ENCODE results near the gene RNF213. TPM values are rescaled to one million over a fixed set of nuclear protein-coding genes. Genes with fewer than 3 reads are reported as not detected.

The RNF213 gene
- total RNA-seq, 4 donors from 2014 or later = 113 to 174 (median 159) TPM

DNA sequence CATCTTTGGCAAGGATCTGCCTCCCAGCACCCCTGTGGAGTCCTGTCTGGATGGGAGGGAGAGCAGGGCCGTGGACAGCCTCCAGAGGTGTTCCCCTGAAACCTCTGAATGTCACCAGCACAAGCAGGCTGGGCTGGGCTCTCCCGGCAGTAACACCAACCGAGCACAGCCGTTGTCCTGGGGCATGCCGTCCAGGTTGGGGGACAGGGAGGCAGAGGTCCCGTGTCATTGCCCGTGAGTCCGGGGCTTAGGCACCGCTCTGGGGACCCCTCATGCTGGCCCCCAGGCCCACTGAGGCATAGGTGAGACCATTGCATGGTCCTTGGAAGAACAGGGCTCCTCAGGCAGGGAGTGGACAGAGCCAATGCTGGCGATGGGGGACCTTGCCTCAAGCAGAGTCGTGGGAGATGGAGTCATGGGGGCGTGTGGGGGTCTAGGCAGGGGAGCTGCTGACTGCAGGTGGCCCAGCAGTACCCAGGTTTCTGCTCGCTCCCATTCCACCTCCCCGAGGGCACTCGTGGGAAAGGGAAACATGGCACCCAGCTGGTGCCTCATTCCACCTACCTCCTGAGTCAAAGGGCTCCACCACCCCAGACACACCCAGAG lies 171.8 kb downstream of the RNF213 start:
- Histone ChIP-seq H3K27me3 (no peaks in the 10 kb centered on the region), H3K27ac (no peak overlapping the region), H3K4me1 (no peaks in the 10 kb centered on the region), H3K9me3 (no peaks in the 10 kb centered on the region), H3K36me3 (no peaks in the 10 kb centered on the region), H3K4me3 (no peak overlapping the region)
- no peak for DNase-seq
- TF ChIP-seq EP300 (IDR thresholded peaks at IDR 0.05; ENCODE audit: low read depth) = no peak
- no peak for TF ChIP-seq POLR2AphosphoS5 (IDR thresholded peaks at IDR 0.05)
- TF ChIP-seq, protein P1, sequence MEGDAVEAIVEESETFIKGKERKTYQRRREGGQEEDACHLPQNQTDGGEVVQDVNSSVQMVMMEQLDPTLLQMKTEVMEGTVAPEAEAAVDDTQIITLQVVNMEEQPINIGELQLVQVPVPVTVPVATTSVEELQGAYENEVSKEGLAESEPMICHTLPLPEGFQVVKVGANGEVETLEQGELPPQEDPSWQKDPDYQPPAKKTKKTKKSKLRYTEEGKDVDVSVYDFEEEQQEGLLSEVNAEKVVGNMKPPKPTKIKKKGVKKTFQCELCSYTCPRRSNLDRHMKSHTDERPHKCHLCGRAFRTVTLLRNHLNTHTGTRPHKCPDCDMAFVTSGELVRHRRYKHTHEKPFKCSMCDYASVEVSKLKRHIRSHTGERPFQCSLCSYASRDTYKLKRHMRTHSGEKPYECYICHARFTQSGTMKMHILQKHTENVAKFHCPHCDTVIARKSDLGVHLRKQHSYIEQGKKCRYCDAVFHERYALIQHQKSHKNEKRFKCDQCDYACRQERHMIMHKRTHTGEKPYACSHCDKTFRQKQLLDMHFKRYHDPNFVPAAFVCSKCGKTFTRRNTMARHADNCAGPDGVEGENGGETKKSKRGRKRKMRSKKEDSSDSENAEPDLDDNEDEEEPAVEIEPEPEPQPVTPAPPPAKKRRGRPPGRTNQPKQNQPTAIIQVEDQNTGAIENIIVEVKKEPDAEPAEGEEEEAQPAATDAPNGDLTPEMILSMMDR (IDR thresholded peaks at IDR 0.05) = no peak
- no peak for TF ChIP-seq POLR2A (IDR thresholded peaks at IDR 0.05)
- WGBS, 2 donors (ENCODE audit: low coverage in 1 of 2) = 74% methylated on average over 15 of the region's 15 CpGs; no CpG with 5 or more reads in 1 of the 2 donors
- in situ Hi-C loops (cut with MboI; ENCODE audit: low pct_ligation_motif_present in 1 of 4, low pct_unique_long_range_greater_than_20kb in 1 of 4, low sequenced_read_pairs in 3 of 4) (loop anchor here in 2 of 4 donors (10.0 to 25.0 kb wide), 2 partner anchors 430 to 552 kb away; no protein-coding TSS in a partner anchor), intact Hi-C loops (cut with DNase I; ENCODE audit: low total_unique reads) (no loop called here)

DNA sequence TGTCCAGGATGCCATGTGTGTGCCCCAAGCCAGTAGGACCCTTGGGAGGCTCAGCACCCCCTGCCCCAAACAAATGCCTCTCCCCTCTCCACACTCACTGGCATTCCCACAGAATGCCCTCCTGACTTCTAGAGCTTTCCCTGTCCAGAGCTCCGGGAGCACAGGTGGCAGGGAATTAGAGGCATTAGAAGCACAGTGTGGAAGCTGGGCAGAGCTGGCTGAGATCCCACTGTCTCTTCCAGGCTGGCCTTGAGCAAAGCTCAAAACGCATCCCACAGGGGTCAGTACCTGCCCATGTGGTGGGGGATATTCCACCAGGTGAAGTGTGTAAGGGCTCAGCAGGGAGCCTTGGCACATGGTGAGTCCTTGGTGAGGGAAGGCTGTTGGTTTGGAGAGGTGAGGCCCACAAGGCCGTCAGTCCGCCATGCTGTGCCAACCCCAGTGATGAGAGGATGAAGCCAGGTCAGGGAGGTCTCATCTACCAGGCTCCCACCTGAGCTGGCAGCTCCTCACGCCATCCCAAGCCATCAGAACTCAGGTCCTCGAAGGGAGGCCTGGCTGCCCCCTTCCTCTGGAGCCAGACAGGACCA lies 172.4 kb downstream of the RNF213 start:
- Histone ChIP-seq H3K27ac (no peak overlapping the region), H3K9me3 (no peaks in the 10 kb centered on the region), H3K27me3 (no peaks in the 10 kb centered on the region), H3K36me3 (no peaks in the 10 kb centered on the region), H3K4me3 (no peak overlapping the region), H3K4me1 (no peaks in the 10 kb centered on the region)
- in situ Hi-C loops (cut with MboI; ENCODE audit: low pct_ligation_motif_present in 1 of 4, low pct_unique_long_range_greater_than_20kb in 1 of 4, low sequenced_read_pairs in 3 of 4) = loop anchor here in 2 of 4 donors (10.0 to 25.0 kb wide), 2 partner anchors 429 to 552 kb away; no protein-coding TSS in a partner anchor
- TF ChIP-seq EP300 (IDR thresholded peaks at IDR 0.05; ENCODE audit: low read depth) (no peak), POLR2AphosphoS5 (IDR thresholded peaks at IDR 0.05) (no peak), POLR2A (IDR thresholded peaks at IDR 0.05) (no peak)
- TF ChIP-seq, protein P1 (IDR thresholded peaks at IDR 0.05) = no peak
- intact Hi-C loops (cut with DNase I; ENCODE audit: low total_unique reads) = no loop called here
- WGBS, 2 donors (ENCODE audit: low coverage in 1 of 2) = 82% methylated on average over 6 of the region's 6 CpGs; no CpG with 5 or more reads in 1 of the 2 donors
- no peak for DNase-seq

DNA sequence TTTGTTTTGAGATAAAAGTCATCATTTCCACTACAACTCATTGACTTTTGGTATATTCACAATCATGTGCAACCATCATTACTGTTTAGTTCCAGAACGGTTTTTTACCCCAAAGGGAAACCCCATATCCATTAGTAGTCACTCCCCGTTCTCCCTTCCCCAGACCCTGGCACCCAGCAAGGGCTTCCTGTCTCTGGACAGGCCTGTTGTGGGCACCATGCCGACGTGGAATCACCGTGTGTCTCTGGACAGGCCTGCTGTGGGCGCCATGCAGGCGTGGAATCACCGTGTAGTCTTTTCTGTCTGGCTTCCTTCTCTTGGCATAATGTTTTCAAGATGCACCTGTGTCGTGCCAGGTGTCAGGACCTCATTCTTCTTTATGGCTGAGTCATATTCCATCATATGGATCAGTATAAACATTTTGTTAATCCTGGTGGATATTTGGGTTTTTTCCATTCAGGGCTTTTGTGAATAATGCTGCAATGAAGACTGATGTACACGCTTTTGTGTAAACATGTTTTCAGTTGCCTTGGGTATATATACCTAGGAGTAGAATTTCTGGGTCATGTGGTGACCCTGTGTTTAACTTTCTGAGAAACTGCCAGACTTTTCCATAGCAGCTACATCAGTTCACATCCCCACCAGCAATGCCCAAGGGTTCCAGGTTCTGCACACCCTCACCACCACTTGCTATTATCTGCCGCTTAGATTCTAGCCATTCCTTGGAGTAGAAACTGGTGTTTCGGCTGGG lies 173.4 kb downstream of the RNF213 start:
- Histone ChIP-seq H3K4me1 (no peaks in the 10 kb centered on the region), H3K36me3 (no peaks in the 10 kb centered on the region), H3K4me3 (no peak overlapping the region), H3K27me3 (no peaks in the 10 kb centered on the region), H3K27ac (no peak overlapping the region), H3K9me3 (no peaks in the 10 kb centered on the region)
- intact Hi-C loops (cut with DNase I; ENCODE audit: low total_unique reads) (no loop called here), in situ Hi-C loops (cut with MboI; ENCODE audit: low pct_ligation_motif_present in 1 of 4, low pct_unique_long_range_greater_than_20kb in 1 of 4, low sequenced_read_pairs in 3 of 4) (loop anchor here in 2 of 4 donors (10.0 to 25.0 kb wide), 2 partner anchors 428 to 551 kb away; no protein-coding TSS in a partner anchor)
- 72 to 76% methylated on average over 12 of the region's 12 CpGs for WGBS, 2 donors (ENCODE audit: low coverage in 1 of 2)
- DNase-seq = no peak
- TF ChIP-seq POLR2A (IDR thresholded peaks at IDR 0.05) (no peak), EP300 (IDR thresholded peaks at IDR 0.05; ENCODE audit: low read depth) (no peak), POLR2AphosphoS5 (IDR thresholded peaks at IDR 0.05) (no peak)
- TF ChIP-seq, protein P1 (IDR thresholded peaks at IDR 0.05) = no peak

DNA sequence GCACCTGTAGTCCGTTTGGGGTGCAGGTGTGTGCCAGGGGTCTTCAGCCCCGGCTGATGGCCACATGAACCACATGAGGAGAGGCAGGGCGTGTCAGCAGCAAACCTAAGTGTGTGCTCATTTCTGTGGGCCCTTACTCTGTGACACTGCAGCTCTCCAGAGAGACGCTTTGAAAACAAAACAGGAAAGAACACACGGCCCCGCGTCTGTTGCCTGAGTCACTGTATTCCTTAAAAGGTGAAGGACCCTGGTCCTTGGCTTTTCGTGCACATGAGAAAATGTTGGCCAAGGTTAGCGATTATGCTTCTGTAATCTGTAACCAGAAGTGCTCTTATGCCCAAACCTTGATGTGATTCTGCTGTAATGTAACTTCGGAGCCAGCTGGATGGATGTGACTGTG lies 176.9 kb downstream of the RNF213 start:
- 75 to 82% methylated on average over 6 to 10 of the region's 10 CpGs for whole genome bisulfite sequencing, 2 donors (ENCODE audit: low coverage in 1 of 2)
- Histone ChIP-seq H3K9me3 (no peaks in the 10 kb centered on the region), H3K4me3 (no peak overlapping the region), H3K36me3 (no peaks in the 10 kb centered on the region), H3K27ac (no peak overlapping the region), H3K4me1 (no peaks in the 10 kb centered on the region), H3K27me3 (no peaks in the 10 kb centered on the region)
- no peak for DNase-seq
- no peak for TF ChIP-seq POLR2AphosphoS5 (IDR thresholded peaks at IDR 0.05)
- no peak for TF ChIP-seq EP300 (IDR thresholded peaks at IDR 0.05; ENCODE audit: low read depth)
- TF ChIP-seq, protein P1 (IDR thresholded peaks at IDR 0.05) = no peak
- TF ChIP-seq POLR2A (IDR thresholded peaks at IDR 0.05) = no peak
- intact Hi-C loops (cut with DNase I; ENCODE audit: low total_unique reads) (loop anchor here (5.0 kb wide), 1 partner anchor 120 kb away; no protein-coding TSS in a partner anchor), in situ Hi-C loops (cut with MboI; ENCODE audit: low pct_ligation_motif_present in 1 of 4, low pct_unique_long_range_greater_than_20kb in 1 of 4, low sequenced_read_pairs in 3 of 4) (loop anchor here in 2 of 4 donors (10.0 to 25.0 kb wide), 2 partner anchors 425 to 547 kb away; no protein-coding TSS in a partner anchor)
